Activated naive CD4-positive, alpha-beta T cell treated with anti-CD3 and anti-CD28 coated beads for 36 hours (primary cell): Measurements from ENCODE around the gene FOXP1. TPM values are rescaled to one million over a fixed set of nuclear protein-coding genes. Genes with fewer than 3 reads are reported as not detected.

Source experiments
- CTCF ChIA-PET: fragments of 350-600 bp; sonication (Branson Sonifier 250); formaldehyde crosslinking; loops from one replicate; lab custom pipeline; 2021; ENCODE audit warnings: antibody characterized with exemption; lab: Charles Lee
- DNase-seq: peaks from one replicate; pipeline ENCODE4 v3.0.0-alpha.2; 2020
- H3K27ac Mint-ChIP-seq: one replicate; pipeline ENCODE4 v1.8.0; 2021; ENCODE audit warnings: mild to moderate bottlenecking, mixed read lengths
- H3K27me3 Mint-ChIP-seq: one replicate; pipeline ENCODE4 v1.8.0; 2021; ENCODE audit warnings: low read depth, mixed read lengths
- H3K36me3 Mint-ChIP-seq: one replicate; pipeline ENCODE4 v1.8.0; 2021; ENCODE audit warnings: low read depth, mixed read lengths
- H3K4me1 Mint-ChIP-seq: one replicate; pipeline ENCODE4 v1.8.0; 2021; ENCODE audit warnings: low read depth, mixed read lengths
- H3K4me3 Mint-ChIP-seq: one replicate; pipeline ENCODE4 v1.8.0; 2021; ENCODE audit warnings: mild to moderate bottlenecking, moderate library complexity, mixed read lengths
- H3K9me3 Mint-ChIP-seq: one replicate; pipeline ENCODE4 v1.8.0; 2021; ENCODE audit warnings: mixed read lengths
- intact Hi-C: fragments of 100-400 bp; cut with micrococcal nuclease; formaldehyde crosslinking; loops from one replicate; pipeline ENCODE4 v1.15.1; 2023
- total RNA-seq, 2 experiments: library from RNA; stranded (reverse); gene quantifications; one replicate each; pipeline ENCODE4 v1.2.3, GENCODE V29; 2021

FOXP1 gene
- total RNA-seq, 2 experiments from 2014 or later, result 95.2 to 97.4 TPM

GRCh38 chr3:71310980-71311660 lies 272.4 kb downstream of the FOXP1 start:
- CTCF ChIA-PET, result interaction anchor here (0.6 to 1.5 kb wide), 4 partner anchors 10 to 370 kb away, joined by 3 to 5 read pairs (median 3); no protein-coding TSS in a partner anchor
- H3K4me1 Mint-ChIP-seq, result peaks cover 71% of the 10 kb centered on the region
- H3K27me3 Mint-ChIP-seq, result no peaks in the 10 kb centered on the region
- intact Hi-C loops, result no loop called here
- peak; percentile 28 for DNase-seq
- H3K9me3 Mint-ChIP-seq, result no peaks in the 10 kb centered on the region
- H3K36me3 Mint-ChIP-seq, result no peaks in the 10 kb centered on the region
- peak overlapping the region; percentile 1 for H3K27ac Mint-ChIP-seq
- no peak overlapping the region for H3K4me3 Mint-ChIP-seq

GRCh38 chr3:71310359-71310979 lies 273.1 kb downstream of the FOXP1 start:
- no peak overlapping the region for H3K4me3 Mint-ChIP-seq
- no peaks in the 10 kb centered on the region for H3K27me3 Mint-ChIP-seq
- H3K9me3 Mint-ChIP-seq, result no peaks in the 10 kb centered on the region
- CTCF ChIA-PET, result interaction anchor here (1.1 kb wide), 1 partner anchor 10 kb away, joined by 3 read pairs; no protein-coding TSS in a partner anchor
- peak; percentile 29 for DNase-seq
- intact Hi-C loops, result no loop called here
- H3K36me3 Mint-ChIP-seq, result no peaks in the 10 kb centered on the region
- H3K4me1 Mint-ChIP-seq, result peaks cover 64% of the 10 kb centered on the region
- H3K27ac Mint-ChIP-seq, result peak overlapping the region; percentile 26

GRCh38 chr3:71309886-71310285 lies 273.6 kb downstream of the FOXP1 start:
- no peak for DNase-seq
- intact Hi-C loops, result no loop called here
- no peak overlapping the region for H3K4me3 Mint-ChIP-seq
- no peaks in the 10 kb centered on the region for H3K9me3 Mint-ChIP-seq
- H3K4me1 Mint-ChIP-seq, result peaks cover 59% of the 10 kb centered on the region
- H3K36me3 Mint-ChIP-seq, result no peaks in the 10 kb centered on the region
- CTCF ChIA-PET, result interaction anchor here (0.8 kb wide), 1 partner anchor 31 kb away, joined by 3 read pairs; no protein-coding TSS in a partner anchor
- H3K27ac Mint-ChIP-seq, result no peak overlapping the region
- no peaks in the 10 kb centered on the region for H3K27me3 Mint-ChIP-seq

- Mint-ChIP-seq H3K4me3 (peak overlapping the region; percentile 6), H3K4me1 (peaks cover 54% of the 10 kb centered on the region), H3K27me3 (no peaks in the 10 kb centered on the region), H3K9me3 (no peaks in the 10 kb centered on the region), H3K27ac (peak overlapping the region; percentile 6), H3K36me3 (no peaks in the 10 kb centered on the region)
- CTCF ChIA-PET, result interaction anchor here (0.7 to 0.8 kb wide), 3 partner anchors 31 to 248 kb away, joined by 3 to 6 read pairs (median 3); no protein-coding TSS in a partner anchor
- peak; percentile 67 for DNase-seq
- intact Hi-C loops, result no loop called here
Observed at GRCh38 chr3:71309342-71309741, 274.2 kb downstream of the FOXP1 start.

GRCh38 chr3:71308836-71309235 lies 274.7 kb downstream of the FOXP1 start:
- intact Hi-C loops, result loop anchor here (1.0 kb wide), 1 partner anchor 277 kb away; no protein-coding TSS in a partner anchor
- peaks cover 54% of the 10 kb centered on the region for H3K4me1 Mint-ChIP-seq
- no peaks in the 10 kb centered on the region for H3K36me3 Mint-ChIP-seq
- H3K27ac Mint-ChIP-seq, result peak overlapping the region; percentile 59
- H3K4me3 Mint-ChIP-seq, result peak overlapping the region; percentile 14
- DNase-seq, result no peak
- H3K9me3 Mint-ChIP-seq, result no peaks in the 10 kb centered on the region
- CTCF ChIA-PET, result interaction anchor here (0.7 to 0.8 kb wide), 3 partner anchors 32 to 247 kb away, joined by 3 to 6 read pairs (median 3); no protein-coding TSS in a partner anchor
- no peaks in the 10 kb centered on the region for H3K27me3 Mint-ChIP-seq

GRCh38 chr3:71307991-71308697 lies 275.4 kb downstream of the FOXP1 start:
- no peaks in the 10 kb centered on the region for H3K36me3 Mint-ChIP-seq
- CTCF ChIA-PET, result interaction anchor here (0.6 to 0.8 kb wide), 4 partner anchors 47 to 304 kb away, joined by 3 read pairs; no protein-coding TSS in a partner anchor
- intact Hi-C loops, result loop anchor here (1.0 kb wide), 1 partner anchor 278 kb away; no protein-coding TSS in a partner anchor
- H3K4me3 Mint-ChIP-seq, result peak overlapping the region; percentile 70
- no peaks in the 10 kb centered on the region for H3K9me3 Mint-ChIP-seq
- no peak for DNase-seq
- H3K27me3 Mint-ChIP-seq, result no peaks in the 10 kb centered on the region
- H3K27ac Mint-ChIP-seq, result peak overlapping the region; percentile 84
- H3K4me1 Mint-ChIP-seq, result peaks cover 58% of the 10 kb centered on the region

GRCh38 chr3:71305231-71306206 lies 278.0 kb downstream of the FOXP1 start:
- intact Hi-C loops, result loop anchor here (1.0 kb wide), 1 partner anchor 207 kb away; no protein-coding TSS in a partner anchor
- H3K4me1 Mint-ChIP-seq, result peaks cover 61% of the 10 kb centered on the region
- peak overlapping the region; percentile 94 for H3K27ac Mint-ChIP-seq
- peak overlapping the region; percentile 90 for H3K4me3 Mint-ChIP-seq
- H3K36me3 Mint-ChIP-seq, result no peaks in the 10 kb centered on the region
- H3K27me3 Mint-ChIP-seq, result no peaks in the 10 kb centered on the region
- H3K9me3 Mint-ChIP-seq, result no peaks in the 10 kb centered on the region
- CTCF ChIA-PET, result interaction anchor here (0.5 to 2.5 kb wide), 5 partner anchors 74 to 208 kb away, joined by 3 to 9 read pairs (median 3); no protein-coding TSS in a partner anchor
- peak; percentile 44 for DNase-seq

- no peaks in the 10 kb centered on the region for H3K27me3 Mint-ChIP-seq
- H3K36me3 Mint-ChIP-seq, result no peaks in the 10 kb centered on the region
- intact Hi-C loops, result loop anchor here (1.0 to 5.0 kb wide), 6 partner anchors 142 to 754 kb away; no protein-coding TSS in a partner anchor
- peak; percentile 73 for DNase-seq
- no peaks in the 10 kb centered on the region for H3K9me3 Mint-ChIP-seq
- H3K4me3 Mint-ChIP-seq, result peak overlapping the region; percentile 90
- H3K27ac Mint-ChIP-seq, result peak overlapping the region; percentile 94
- CTCF ChIA-PET, result interaction anchor here (0.8 to 2.5 kb wide), 6 partner anchors 56 to 282 kb away, joined by 3 to 9 read pairs (median 4); no protein-coding TSS in a partner anchor
- H3K4me1 Mint-ChIP-seq, result peaks cover 62% of the 10 kb centered on the region
Observed at GRCh38 chr3:71304684-71305083, 278.8 kb downstream of the FOXP1 start.

GRCh38 chr3:71304247-71304646 lies 279.3 kb downstream of the FOXP1 start:
- intact Hi-C loops, result loop anchor here (1.0 to 5.0 kb wide), 5 partner anchors 142 to 754 kb away; no protein-coding TSS in a partner anchor
- H3K27me3 Mint-ChIP-seq, result no peaks in the 10 kb centered on the region

GRCh38 chr3:71303627-71304200 lies 279.8 kb downstream of the FOXP1 start:
- Mint-ChIP-seq H3K27ac (peak overlapping the region; percentile 94), H3K4me3 (peak overlapping the region; percentile 90), H3K27me3 (no peaks in the 10 kb centered on the region), H3K36me3 (no peaks in the 10 kb centered on the region), H3K9me3 (no peaks in the 10 kb centered on the region), H3K4me1 (peaks cover 61% of the 10 kb centered on the region)
- CTCF ChIA-PET, result interaction anchor here (0.6 to 1.0 kb wide), 5 partner anchors 55 to 283 kb away, joined by 3 to 7 read pairs (median 3); no protein-coding TSS in a partner anchor
- no peak for DNase-seq
- intact Hi-C loops, result loop anchor here (1.0 to 5.0 kb wide), 6 partner anchors 141 to 772 kb away; no protein-coding TSS in a partner anchor

More at GRCh38 chr3:71304247-71304646, 279.3 kb downstream of the FOXP1 start:
- Mint-ChIP-seq H3K9me3 (no peaks in the 10 kb centered on the region), H3K4me1 (peaks cover 61% of the 10 kb centered on the region), H3K27ac (peak overlapping the region; percentile 94), H3K4me3 (peak overlapping the region; percentile 90), H3K36me3 (no peaks in the 10 kb centered on the region)
- CTCF ChIA-PET, result interaction anchor here (0.6 to 1.2 kb wide), 6 partner anchors 55 to 282 kb away, joined by 3 to 7 read pairs (median 3); no protein-coding TSS in a partner anchor
- no peak for DNase-seq
